Stimulated activated CD8-positive, alpha-beta memory T cell treated with anti-CD3 and anti-CD28 coated beads, Interleukin-15, amount 100 ng/mL, for 4 hours (primary cell): ENCODE measurements around the gene SIRT5.

Experiments used
- DNase-seq, 2 donors: peaks; one replicate each; pipeline ENCODE4 v3.0.0-alpha.2; 2020; ENCODE audit warnings: low read depth in 2 of 2

The SIRT5 gene

GRCh38 chr6:13635948-13636658 lies 61.7 kb downstream of the SIRT5 start:
- no peak for DNase-seq

GRCh38 chr6:13638014-13638413 lies 63.6 kb downstream of the SIRT5 start:
- DNase-seq = no peak

GRCh38 chr6:13638626-13639025 lies 64.2 kb downstream of the SIRT5 start:
- no peak for DNase-seq

GRCh38 chr6:13641315-13641714 lies 66.9 kb downstream of the SIRT5 start:
- DNase-seq = no peak

- DNase-seq = no peak
Observed at GRCh38 chr6:13643125-13643524, 68.7 kb downstream of the SIRT5 start.

GRCh38 chr6:13648850-13649249 lies 74.4 kb downstream of the SIRT5 start:
- DNase-seq = no peak

- DNase-seq = no peak
Observed at GRCh38 chr6:13649393-13649792, 75.0 kb downstream of the SIRT5 start.

GRCh38 chr6:13653296-13653695 lies 78.9 kb downstream of the SIRT5 start:
- no peak for DNase-seq

- no peak for DNase-seq
Observed at GRCh38 chr6:13654496-13654895, 80.1 kb downstream of the SIRT5 start.

GRCh38 chr6:13655700-13656099 lies 81.3 kb downstream of the SIRT5 start:
- no peak for DNase-seq

GRCh38 chr6:13660273-13660672 lies 85.9 kb downstream of the SIRT5 start:
- no peak for DNase-seq

GRCh38 chr6:13660893-13661292 lies 86.5 kb downstream of the SIRT5 start:
- DNase-seq = no peak

GRCh38 chr6:13661647-13662046 lies 87.2 kb downstream of the SIRT5 start:
- no peak for DNase-seq

GRCh38 chr6:13662651-13663334 lies 88.4 kb downstream of the SIRT5 start:
- DNase-seq = no peak

- no peak for DNase-seq
Observed at GRCh38 chr6:13663986-13664385, 89.6 kb downstream of the SIRT5 start.
